ENCODE measurements around the gene ABCB8. TPM values are rescaled to one million over a fixed set of nuclear protein-coding genes. Genes with fewer than 3 reads are reported as not detected.
A peak's percentile ranks its signal among the peaks of the same experiment; 100 is the strongest.

Gene ABCB8
- total and polyA plus RNA-seq, 8 donors, result 20.5 to 52.1 (median 26.9) TPM

GRCh38 chr7:151083071-151083823, 55.0 kb downstream of the ABCB8 start, which contains the start of gene TMUB1:
Gene TMUB1 (minus strand): TSS chr7:151083493. CDS start chr7:151082563, 930 bp downstream.
- DNase-seq, result peak in 3 of 4 donors; percentile 61 to 97 (median 86)
- Histone ChIP-seq H3K36me3 (no peaks in the 10 kb centered on the region), H3K4me3 (peak within 1 kb of the TSS; percentile 65 to 98), H3K9me3 (no peaks in the 10 kb centered on the region), H3K27me3 (peaks cover 0 to 12% of the 10 kb centered on the region in 2 donors), H3K27ac (peak within 1 kb of the TSS; percentile 91), H3K4me1 (peaks cover 47 to 74% of the 10 kb centered on the region in 2 donors)
- intact Hi-C loops (cut with DNase I), result no loop called here
- peak; percentile 38 for ATAC-seq
- TF ChIP-seq CTCF (IDR thresholded peaks at IDR 0.05), result no peak

- Histone ChIP-seq H3K36me3 (no peaks in the 10 kb centered on the region), H3K4me3 (peak overlapping the region; percentile 65 to 98), H3K27ac (peak overlapping the region in 1 of 2 donors; percentile 91), H3K27me3 (peaks cover 0 to 12% of the 10 kb centered on the region in 2 donors), H3K9me3 (no peaks in the 10 kb centered on the region), H3K4me1 (peaks cover 47 to 74% of the 10 kb centered on the region in 2 donors)
- no peak for TF ChIP-seq CTCF (IDR thresholded peaks at IDR 0.05)
- intact Hi-C loops (cut with DNase I), result no loop called here
- ATAC-seq (no peak), DNase-seq (no peak)
These were observed 55.5 kb downstream of the ABCB8 start for GRCh38 chr7:151083824-151084160.

DNA sequence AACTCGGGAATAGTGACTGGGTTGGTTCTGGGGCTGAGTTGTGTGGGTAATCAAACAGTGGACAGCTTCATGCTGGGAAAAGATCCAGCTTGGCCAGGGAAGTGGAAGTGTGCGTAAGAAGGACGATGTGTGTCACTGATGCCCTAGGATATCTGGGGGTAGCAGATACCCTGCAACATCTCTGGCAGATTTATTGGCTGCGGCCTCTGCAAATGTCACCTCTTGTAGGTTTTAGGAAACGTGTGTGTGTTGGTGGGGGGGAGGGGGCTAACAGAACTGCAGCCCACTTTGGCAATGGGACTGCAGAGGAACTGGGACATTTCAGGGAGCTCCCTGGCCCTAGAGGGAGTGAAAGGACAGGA, 57.1 kb downstream of the ABCB8 start:
- Histone ChIP-seq H3K4me1 (peaks cover 49 to 75% of the 10 kb centered on the region in 2 donors), H3K36me3 (no peaks in the 10 kb centered on the region), H3K27ac (peak overlapping the region; percentile 87 to 90), H3K27me3 (peaks cover 0 to 12% of the 10 kb centered on the region in 2 donors), H3K9me3 (no peaks in the 10 kb centered on the region), H3K4me3 (peak overlapping the region; percentile 26 to 87)
- DNase-seq, result no peak
- no peak for TF ChIP-seq CTCF (IDR thresholded peaks at IDR 0.05)
- intact Hi-C loops (cut with DNase I), result no loop called here
- no peak for ATAC-seq

DNA sequence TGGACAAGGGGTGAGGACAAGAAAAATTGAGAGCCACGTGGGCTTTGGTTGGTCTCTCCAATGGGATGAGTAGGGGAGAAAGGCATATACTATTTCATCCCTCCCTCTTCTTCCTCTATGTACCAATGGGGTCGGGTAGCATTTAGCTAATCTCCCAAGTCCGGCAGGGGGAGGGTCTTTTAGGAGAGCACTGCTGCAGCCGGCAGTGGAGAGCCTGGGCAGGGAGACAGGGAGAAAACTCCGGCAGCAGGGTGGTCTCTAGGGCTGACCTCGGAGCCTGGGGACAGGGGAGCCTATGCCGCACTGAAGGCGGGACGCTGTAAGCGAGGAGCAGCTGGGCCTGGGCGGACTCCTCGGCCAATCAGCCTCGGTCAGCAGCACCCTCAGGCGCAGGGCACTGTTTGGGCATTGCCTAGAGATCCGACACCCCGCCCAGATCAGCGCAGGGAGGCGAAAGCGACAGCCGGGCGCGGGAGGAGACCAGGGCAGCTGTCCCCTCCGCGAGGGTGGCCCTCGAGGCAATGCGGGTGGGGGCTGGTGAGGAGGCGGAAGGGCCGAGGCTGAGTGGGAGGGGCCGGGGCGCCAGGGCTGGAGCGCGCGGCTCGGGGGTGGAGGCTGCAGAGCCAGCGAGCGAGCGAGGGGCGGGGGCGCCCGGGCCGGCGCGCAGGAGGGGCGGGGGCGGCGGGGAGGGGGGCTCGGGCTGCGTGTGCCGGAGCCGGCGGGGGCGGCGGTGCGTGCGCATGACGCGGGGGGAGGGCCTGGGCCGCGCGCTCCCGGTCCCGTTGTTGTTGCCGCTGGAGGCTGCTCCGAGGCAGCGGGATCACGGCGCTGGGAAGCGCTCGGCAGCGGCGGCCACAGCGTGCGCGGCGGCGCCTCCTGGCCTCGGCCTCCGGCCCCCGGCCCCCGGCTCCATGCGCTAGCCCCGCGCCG, 57.7 kb downstream of the ABCB8 start, which contains the start of gene AGAP3:
TSS of gene AGAP3 (plus strand) at position 785 of the 930 bp plus-strand sequence. CDS start 267 bp downstream, outside the sequence.
- H3K4me3 ChIP-seq, result peak within 1 kb of the TSS; percentile 67 to 87
- H3K4me1 ChIP-seq, result peaks cover 47 to 79% of the 10 kb centered on the region in 2 donors
- no peaks in the 10 kb centered on the region for H3K9me3 ChIP-seq
- intact Hi-C loops (cut with DNase I), result no loop called here
- peak within 1 kb of the TSS; percentile 90 to 92 for H3K27ac ChIP-seq
- no peak for TF ChIP-seq CTCF (IDR thresholded peaks at IDR 0.05)
- peak; percentile 82 to 99 (median 92) for DNase-seq
- peaks cover 0 to 12% of the 10 kb centered on the region in 2 donors for H3K27me3 ChIP-seq
- H3K36me3 ChIP-seq, result no peaks in the 10 kb centered on the region
- peak; percentile 77 for ATAC-seq

All from left lung (tissue), 10 donors.